NCI-H2029 (cell line): ENCODE data around the gene CMA1.
A peak's percentile ranks its signal among the peaks of the same experiment; 100 is the strongest.
"Not testable (repeated sequence)": the region's sequence is repeated elsewhere in the genome, so short reads cannot be mapped to it uniquely, and the experiment has no call there.

Experiments
- DNase-seq: peaks from one replicate; lab custom pipeline; 2025; lab: John Stamatoyannopoulos, UW

The CMA1 gene, protein sequence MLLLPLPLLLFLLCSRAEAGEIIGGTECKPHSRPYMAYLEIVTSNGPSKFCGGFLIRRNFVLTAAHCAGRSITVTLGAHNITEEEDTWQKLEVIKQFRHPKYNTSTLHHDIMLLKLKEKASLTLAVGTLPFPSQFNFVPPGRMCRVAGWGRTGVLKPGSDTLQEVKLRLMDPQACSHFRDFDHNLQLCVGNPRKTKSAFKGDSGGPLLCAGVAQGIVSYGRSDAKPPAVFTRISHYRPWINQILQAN

DNA sequence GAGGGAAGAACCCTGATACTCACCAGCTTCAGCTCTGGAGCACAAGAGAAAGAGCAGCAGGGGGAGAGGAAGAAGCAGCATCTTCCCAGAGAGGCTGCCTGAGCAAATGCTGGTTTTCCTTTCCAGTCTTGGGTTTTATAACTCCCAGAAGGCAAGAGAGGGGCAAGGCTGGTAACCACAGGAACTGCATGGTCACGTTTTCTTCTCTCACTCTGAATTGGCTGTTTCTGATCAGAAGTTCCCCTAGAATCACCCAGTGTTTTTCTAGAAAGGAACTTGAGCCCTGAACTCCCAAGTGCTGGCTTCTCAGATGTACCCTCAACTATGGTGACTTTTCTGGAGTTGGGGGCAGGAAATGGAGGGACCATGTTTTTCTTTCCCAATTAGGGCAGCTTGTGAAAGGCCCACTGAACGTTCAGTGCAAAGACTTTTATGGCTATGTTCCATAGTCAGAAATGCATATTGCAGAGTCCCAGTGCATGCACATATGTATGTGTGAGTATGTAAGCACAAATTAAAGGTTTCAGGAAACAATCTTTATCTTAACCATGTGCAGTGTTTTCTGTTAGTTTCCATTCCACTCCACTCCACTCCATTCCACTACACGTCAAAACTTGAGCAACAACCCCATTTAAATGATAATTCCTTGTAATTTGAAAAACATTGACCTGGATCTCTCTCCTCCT, at the start of gene CMA1:
Gene CMA1, minus strand, starts transcription at position 111 of the 686 bp plus-strand sequence. Its CDS starts 30 bp downstream, at position 81.
- DNase-seq = no peak

DNA sequence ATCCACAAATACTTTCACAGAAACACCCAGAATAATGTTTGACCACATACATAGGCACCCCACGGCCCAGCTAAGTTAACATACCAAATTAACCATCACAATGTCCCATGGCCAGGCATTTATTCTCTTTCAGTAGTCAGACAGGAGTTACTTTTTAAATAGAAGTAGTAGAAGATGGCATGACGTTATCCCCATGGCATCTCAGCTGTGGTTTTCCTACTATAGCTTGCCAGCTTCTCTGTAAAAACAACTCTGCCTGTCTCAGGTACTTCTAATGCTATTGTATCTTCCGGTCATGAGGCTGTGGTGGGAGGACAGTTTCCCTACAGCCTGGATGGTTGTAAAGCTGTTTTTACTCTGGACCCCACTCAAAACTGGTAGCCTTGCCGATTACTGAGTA, 48.7 kb upstream of the CMA1 start:
- no peak for DNase-seq

DNA sequence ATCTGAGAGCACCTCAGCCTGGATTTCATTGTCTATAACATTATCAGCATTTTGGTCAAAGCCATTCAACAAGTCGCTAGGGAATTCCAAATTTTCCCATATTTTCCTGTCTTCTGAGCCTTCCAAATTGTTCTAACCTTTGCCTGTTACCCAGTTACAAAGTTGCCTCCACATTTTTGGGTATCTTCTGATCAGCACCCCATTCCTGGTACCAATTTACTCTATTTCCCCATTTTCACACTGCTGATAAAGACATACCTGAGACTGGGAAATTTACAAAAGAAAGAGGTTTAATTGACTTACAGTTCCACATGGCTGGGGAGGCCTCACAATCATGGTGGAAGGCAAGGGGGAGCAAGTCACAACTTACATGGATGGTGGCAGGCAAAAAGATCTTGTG, 41.0 kb upstream of the CMA1 start:
- DNase-seq = not testable (repeated sequence)

DNA sequence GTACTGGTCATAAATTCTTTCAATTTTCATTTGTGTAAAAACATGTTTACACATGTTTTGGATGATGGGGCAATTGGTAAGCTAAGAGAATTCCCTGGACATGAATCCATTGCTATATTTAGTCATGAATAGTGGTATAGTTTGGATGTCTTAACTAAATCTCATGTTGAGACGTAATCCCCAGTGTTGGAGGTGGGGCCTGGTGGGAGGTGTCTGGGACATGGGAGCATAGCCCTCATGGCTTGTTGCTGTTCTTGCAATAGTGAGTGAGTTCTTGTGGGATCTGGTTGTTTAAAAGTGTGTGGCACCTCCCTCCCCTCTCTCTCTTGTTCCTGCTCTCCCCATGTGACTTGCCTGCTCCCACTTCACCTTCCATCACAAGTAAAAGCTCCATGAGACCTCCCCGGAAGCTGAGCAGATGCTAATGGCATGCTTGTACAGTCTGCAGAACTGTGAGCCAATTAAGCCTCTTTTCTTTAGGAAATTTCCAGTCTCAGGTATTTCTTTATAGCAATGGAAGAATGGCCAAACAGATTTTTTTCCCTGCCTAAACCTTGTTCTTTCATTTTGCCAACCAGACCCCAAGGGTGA, 34.4 kb upstream of the CMA1 start:
- DNase-seq = no peak

DNA sequence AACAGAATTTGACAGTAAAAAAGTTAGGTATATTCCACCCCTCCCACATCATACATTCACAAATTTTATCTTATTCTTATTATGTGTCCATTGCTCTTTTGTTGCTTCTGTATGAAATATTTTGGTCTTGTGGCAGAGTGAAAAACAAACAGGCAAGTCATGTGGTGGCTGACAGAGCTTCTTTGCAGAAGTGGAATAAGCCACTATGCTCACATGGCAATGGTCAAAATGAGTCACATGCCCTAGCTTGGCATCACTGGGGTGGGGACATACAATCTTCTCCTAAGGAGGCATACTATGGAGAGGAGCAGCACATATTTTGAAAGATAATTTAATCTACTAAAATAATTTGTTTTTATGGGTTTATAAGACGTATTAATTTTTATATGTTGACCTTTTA, 27.7 kb upstream of the CMA1 start:
- DNase-seq = no peak

DNA sequence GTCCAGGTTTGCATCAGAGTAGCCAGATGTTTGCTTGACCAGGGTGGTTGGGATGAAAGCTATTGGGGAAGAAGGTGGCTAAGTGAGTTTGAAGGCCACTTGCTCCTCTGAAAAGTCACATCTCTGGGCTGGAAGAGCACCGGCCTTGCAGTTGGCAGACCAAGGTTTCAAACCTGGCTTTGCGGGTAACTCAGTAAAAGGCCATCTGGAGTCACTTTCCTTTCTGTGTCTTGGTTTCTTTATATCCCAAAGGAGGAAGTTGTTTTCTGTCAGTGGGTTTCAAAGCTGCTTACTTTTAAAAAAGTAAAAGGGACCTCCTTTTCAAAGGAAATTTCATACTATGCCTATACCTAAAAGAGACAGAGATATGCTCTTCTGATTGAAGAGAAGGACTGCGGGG, 26.2 kb upstream of the CMA1 start:
- no peak for DNase-seq

DNA sequence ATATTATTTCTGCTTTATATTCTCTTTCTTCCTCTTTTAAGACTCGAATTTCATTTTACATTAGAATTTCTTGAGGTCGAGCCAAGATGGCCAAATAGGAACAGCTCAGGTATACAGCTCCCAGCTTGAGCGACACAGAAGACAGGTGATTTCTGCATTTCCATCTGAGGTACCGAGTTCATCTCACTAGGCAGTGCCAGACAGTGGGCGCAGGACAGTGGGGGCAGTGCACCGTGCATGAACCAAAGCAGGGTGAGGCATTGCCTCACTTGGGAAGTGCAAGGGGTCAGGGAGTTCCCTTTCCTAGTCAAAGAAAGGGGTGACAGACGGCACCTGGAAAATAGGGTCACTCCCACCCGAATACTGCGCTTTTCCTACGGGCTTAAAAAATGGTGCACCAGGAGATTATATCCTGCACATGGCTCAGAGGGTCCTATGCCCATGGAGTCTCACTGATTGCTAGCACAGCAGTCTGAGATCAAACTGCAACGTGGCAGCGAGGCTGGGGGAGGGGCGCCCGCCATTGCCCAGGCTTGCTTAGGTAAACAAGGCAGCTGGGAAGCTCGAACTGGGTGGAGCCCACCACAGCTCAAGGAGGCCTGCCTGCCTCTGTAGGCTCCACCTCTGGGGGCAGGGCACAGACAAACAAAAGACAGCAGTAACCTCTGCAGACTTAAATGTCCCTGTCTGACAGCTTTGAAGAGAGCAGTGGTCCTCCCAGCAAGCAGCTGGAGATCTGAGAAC, 18.0 kb upstream of the CMA1 start:
- not testable (repeated sequence) for DNase-seq

DNA sequence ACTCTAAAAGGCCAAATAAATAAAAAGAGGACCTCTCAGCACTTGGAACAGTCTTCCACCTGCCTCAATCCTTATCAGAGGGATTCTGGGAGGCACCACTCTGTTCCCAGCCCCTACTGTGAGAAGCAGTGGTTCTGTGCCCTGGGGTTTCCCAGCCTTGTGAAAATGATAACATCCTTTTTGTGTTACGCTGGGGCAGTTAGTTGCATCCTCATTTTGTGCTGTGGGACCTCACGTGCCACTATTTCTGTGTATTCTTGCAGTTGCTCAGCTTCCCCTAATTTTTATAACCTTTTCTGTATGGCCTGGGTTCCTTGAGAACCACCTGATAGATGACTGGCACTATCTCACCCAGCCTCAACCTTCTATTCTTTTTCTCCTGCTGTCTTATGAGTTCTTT, 10.8 kb upstream of the CMA1 start:
- no peak for DNase-seq

DNA sequence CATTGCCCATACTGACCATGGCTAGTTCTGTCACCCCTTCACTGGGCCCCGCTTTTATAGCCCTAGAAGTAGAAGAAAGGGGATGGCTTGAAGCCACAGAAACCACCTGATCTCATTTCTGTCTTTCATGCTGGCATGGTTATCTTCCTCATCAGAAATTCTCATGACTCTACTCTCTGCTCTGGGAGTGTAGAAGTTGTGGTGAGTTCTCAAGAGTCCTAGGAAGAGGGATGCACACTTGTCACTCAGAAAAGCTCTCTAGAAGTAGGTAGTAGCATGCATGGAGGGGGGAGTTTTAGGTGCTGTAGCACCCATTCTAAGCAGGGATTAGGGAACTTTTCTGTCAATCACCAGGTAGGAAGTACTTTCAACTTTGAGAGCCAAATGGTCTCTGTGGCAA, 6.1 kb upstream of the CMA1 start:
- no peak for DNase-seq

DNA sequence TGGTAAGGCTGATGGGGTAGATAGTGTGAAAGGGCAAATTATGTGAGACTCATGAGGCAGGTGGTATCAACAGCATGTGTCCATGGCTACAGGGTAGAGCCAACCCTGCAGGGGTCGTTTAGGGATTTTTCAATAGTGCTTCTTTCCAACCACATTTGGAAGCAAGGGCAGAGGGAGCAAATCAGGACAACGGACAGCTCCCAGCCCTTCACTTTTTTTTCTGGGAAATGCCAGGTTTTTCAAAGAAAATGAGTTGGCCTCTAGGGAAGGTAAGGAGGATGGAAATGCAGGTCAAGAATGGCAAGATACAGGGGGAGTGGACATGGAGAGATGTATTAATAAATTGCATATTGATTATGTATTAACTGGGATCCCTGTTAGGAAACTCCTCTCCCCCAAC, 4.9 kb upstream of the CMA1 start:
- no peak for DNase-seq

DNA sequence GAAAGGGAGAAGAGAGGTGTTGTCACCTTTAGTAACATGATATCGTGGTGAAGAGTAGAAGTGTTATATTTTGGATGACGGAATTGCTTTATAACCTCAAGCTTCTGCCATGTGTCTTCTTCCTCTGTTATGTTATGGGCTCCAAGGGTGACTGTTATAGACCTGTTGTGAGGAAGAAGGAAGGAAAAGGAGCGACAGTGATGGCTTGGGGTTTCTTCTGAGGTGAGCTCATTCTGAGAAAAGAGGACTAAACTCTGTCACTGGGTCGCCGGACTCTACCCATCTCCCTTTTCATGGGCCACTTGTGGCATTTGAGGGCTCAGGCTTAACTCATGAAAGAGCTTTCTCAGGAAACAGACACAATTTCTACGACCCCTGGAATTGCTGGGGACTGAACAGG, 1.6 kb downstream of the CMA1 start:
- DNase-seq = no peak

DNA sequence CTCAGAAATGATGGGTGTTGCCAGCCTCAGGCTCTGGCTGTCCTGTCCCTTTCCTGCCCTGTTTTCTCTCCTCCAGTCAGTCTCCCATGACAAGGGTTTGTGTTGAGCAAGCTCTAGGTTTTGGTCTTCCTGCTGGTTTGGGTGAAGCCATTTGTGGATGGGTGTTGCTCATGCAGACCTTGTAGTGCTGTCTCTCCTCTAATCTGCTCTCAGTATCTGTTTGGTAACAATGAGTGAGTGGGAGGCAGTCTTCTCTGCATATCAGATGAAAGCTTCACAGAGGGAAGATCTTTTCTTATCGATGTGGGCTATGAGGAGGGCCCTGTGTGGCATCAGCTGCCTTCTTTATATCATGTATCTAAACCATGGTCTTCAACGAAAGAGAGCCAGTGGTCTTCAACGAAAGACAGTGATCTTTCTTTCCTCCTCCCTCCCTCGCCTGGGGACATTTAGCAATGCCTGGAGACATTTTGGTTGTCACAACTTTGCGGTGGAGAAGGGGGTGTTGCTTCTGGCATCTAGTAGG, 3.6 kb downstream of the CMA1 start:
- no peak for DNase-seq

DNA sequence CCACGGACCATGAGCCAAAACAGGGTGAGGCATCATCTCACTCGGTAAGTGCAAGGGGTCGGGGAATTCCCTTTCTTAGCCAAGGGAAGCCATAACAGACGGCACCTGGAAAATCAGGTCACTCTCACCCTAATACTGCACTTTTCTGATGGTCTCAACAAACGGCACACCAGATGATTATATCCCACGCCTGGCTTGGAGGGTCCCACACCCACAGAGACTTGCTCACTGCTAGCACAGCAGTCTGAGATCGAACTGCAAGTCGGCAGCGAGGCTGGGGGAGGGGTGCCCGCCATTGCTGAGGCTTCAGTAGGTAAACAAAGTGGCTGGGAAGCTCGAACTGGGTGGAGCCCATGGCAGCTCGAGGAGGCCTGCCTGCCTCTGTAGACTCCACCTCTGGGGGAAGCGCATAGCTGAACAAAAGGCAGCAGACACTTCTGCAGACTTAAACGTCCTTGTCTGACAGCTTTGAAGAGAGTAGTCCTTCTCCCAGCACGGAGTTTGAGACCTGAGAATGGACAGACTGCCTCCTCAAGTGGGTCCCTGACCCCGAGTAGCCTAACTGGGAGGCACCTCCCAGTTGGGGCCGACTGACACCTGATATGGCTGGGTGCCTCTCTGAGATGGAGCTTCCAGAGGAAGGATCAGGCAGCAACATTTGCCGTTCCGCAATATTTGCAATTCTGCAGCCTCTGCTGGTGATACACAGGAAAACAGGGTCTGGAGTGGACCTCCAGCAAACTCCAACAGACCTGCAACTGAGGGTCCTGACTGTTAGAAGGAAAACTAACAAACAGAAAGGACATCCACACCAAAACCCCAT, 16.3 kb downstream of the CMA1 start:
- DNase-seq = not testable (repeated sequence)

DNA sequence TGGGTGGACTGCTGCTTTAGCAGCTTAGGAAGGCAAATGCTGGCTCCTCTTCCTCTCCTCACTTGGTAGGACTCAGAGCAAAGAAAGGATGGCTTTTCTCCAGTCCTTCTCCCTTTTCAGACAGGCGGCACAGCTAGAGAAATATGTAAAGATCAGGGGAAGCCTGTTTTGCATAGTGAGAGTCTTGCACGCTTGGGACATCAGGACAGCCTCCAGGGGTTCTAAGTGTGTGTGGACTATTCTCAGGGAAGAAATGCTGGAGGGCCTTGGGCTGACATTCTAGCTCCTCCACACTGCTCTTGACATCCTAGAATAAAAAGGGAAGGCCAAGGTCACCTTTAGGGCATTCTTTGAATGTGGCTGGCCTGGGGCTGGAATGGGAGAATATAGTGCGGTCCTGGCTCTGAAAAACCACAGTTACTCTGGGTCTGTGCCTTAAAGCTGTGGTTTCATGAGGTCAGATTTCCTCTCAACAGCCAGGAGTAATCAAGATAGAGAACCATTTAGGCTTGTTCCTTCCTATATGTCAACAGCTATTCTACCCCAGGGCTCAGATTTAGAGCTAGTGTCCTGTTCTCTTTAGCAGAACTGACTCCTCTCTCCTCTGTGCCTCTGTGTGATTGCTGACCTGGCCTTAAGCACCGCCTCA, 24.3 kb downstream of the CMA1 start:
- no peak for DNase-seq

DNA sequence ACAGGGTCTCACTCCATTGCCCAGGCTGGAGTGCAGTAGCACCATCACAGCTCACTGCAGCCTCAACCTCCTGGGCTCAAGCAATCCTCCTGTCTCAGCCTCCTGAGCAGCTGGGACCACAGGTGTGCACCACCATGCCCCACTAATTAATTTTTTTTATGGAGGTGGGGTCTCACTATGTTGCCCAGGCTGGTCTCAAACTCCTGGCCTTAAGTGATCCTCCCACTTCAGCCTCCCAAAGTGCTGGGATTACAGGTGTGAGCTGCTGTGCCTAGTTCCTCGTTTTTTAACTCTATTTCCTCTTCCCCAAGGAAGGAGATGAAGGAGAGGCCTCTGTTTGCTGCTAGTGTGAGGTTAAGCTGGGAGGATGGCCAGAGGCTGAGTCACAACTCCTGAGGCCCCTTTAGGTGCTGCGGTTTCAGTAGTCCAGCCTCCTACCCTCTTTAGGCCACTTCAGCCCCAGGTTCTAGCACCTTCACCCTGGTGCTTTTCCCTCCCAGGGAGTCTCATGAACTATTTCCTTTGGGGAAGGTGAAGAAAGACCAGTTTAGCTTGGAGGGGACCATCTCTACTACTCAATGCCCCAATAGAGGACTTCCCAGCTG, 25.3 kb downstream of the CMA1 start:
- not testable (repeated sequence) for DNase-seq

DNA sequence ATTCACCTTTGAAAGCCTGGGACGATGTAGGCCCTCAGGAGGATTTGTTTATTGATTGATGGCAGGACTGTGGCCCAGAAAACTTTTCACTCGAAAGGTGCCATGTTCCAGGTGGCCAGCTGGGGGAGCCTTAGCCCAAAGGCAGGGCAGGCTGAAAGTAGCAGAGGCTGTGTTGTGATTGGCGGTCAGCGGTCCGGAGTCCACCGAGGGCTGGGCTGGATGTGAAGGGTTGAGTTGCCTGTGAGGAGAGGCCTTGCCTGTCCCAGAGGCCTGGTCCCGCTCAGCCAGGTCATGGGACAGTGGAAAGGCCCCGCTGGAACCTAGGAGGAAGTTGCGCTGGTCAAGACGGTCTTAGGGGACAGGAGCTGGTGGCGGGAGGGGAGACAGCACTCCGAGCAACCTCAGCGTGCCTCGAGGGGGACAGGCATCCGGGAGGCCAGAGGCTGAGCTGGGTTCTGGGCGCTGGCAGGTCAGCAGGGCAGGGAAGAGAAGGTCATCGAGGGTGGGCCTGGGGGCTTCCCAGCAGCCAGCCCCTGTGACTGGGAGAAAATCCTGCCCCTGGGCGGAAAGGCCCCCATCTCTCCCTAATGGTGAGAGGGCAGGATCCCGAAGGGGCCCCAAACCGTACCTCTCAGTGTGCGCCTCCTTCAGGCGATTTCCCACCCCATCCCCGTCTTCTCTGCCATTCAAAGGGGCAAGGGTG, 26.3 kb downstream of the CMA1 start:
- DNase-seq = no peak

DNA sequence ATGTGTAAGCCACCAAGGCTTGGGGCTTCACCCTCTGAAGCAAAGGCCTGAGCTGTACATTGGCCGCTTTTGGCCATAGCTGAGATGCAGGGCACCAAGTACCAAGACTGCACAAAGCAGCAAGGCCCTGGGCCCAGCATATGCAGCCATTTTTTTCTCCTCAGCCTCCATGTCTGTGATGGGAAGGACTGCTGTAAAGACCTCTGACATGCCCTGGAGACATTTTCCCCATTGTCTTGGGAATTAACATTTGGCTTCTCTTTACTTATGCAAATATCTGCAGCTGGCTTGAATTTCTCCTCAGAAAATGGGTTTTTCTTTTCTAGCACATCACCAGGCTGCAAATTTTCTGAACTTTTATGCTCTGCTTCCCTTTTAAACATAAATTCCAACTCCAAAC, 28.1 kb downstream of the CMA1 start:
- not testable (repeated sequence) for DNase-seq

DNA sequence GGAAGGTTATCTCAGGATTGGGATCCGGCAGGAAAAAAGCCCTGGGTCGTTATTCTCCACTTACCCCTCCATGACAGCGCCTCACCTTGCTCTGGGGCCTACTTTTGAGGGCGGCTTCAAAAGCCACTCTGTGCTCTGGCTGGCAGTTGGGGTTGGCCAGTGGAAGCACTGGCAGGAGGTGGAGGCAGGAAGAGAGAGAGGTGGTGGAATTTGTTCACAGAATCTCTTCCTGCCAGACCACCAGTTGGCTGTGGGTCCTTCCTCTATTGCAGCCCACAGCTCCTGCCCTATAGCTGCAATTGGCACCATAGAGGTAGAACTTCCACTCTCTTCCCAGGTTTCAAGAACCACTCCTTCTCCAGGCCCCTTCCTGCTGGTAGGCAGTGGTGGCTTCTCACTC, 32.8 kb downstream of the CMA1 start:
- no peak for DNase-seq

DNA sequence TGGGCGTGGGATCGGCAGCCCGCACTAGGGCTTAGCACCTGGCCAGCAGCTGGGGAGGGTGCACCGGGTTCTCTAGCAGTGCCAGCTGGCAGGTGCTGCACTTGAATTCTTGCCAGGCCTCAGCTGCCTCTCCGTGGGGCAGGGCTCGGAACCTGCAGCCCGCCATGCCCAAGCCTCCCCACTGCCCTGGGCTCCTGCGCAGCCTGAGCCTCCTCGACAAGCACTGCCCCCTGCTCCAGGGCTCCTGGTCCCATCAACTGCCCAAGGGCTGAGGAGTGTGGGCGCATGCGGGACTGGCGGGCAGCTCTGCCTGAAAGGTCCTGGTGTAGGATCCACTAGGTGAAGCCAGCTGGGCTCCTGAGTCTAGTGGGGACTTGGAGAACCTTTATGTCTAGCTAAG, 34.9 kb downstream of the CMA1 start:
- peak; percentile 26 for DNase-seq

DNA sequence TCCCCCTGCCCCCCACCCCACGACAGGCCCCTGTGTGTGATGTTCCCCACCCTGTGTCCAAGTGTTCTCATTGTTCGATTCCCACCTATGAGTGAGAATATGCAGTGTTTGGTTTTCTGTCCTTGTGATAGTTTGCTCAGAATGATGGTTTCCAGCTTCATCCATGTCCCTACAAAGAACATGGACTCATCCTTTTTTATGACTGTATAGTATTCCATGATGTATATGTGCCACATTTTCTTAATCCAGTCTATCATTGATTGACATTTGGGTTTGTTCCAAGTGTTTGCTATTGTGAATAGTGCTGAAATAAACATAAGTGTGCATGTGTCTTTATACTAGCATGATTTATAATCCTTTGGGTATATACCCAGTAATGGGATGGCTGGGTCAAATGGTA, 37.6 kb downstream of the CMA1 start:
- not testable (repeated sequence) for DNase-seq
